A549 treated with AZD9567 at 1 μM for 4 hours (cell line): Measurements from ENCODE around the gene ADGRF1. TPM values are rescaled to one million over a fixed set of nuclear protein-coding genes. Genes with fewer than 3 reads are reported as not detected.

Experiments used
- total RNA-seq: library from RNA; stranded (reverse); fragments of 200-300 nt; extraction: Qiagen RNA extraction; gene quantifications from 5 replicates; pipeline ENCODE4 v1.2.3, GENCODE V29; 2022; ENCODE audit not compliant: insufficient read depth

ADGRF1 gene
- total RNA-seq = 0.08 TPM in 1 of 5 replicates, not detected in the others

DNA sequence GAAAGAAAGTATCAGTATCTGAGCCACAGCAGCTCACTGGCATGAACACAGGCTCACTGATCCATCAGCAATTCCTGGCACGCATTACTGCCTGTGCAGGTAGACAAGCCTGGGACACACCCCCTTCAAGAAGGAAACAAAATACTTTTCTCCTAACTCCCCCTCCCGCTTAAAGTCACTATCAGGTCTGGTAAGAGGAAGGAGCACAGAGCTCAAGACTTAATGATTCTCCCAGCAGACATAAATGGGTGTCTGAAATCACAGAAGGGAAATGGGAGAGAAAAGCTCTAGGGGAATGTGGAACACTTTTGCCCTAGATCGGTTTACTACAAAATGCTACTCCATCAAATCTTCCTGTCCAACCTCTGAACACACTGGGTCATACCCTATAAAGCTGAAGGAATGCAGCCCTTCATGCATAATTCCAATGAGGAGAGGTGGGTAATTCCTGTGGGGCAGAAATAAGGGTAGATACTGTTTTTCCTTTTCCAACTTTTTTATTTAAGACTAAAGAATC is at the start of gene ADGRF1:
Gene ADGRF1 (minus strand): TSS at position 58 of the 517 bp plus-strand sequence. CDS start 13,271 bp downstream, outside the sequence.

Other genes with a start within 250 kb of the ADGRF1 start
- gene MEP1A, start 248.9 kb downstream of the ADGRF1 start, total RNA-seq = not detected in 5 replicates
- not detected in 5 replicates for gene ADGRF5, start 120.4 kb downstream of the ADGRF1 start, total RNA-seq